ENCODE data around the gene SND1. TPM values are rescaled to one million over a fixed set of nuclear protein-coding genes. Genes with fewer than 3 reads are reported as not detected.
A peak's percentile ranks its signal among the peaks of the same experiment; 100 is the strongest.

SND1 gene
- total RNA-seq, 1 donor from 2014 or later: 125 TPM

- ATAC-seq: no peak
- intact Hi-C loops (cut with DNase I): no loop called here
These were observed 253.0 kb downstream of the SND1 start for GRCh38 chr7:127905021-127905420.

GRCh38 chr7:127905491-127906330, 253.7 kb downstream of the SND1 start:
- no peak for DNase-seq (ENCODE audit: low spot score)
- ATAC-seq: no peak
- intact Hi-C loops (cut with DNase I): no loop called here

More at GRCh38 chr7:127905021-127905420, 253.0 kb downstream of the SND1 start:
- DNase-seq (ENCODE audit: low spot score): no peak

- intact Hi-C loops (cut with DNase I): no loop called here
These were observed 255.4 kb downstream of the SND1 start for GRCh38 chr7:127907110-127908040.

DNA sequence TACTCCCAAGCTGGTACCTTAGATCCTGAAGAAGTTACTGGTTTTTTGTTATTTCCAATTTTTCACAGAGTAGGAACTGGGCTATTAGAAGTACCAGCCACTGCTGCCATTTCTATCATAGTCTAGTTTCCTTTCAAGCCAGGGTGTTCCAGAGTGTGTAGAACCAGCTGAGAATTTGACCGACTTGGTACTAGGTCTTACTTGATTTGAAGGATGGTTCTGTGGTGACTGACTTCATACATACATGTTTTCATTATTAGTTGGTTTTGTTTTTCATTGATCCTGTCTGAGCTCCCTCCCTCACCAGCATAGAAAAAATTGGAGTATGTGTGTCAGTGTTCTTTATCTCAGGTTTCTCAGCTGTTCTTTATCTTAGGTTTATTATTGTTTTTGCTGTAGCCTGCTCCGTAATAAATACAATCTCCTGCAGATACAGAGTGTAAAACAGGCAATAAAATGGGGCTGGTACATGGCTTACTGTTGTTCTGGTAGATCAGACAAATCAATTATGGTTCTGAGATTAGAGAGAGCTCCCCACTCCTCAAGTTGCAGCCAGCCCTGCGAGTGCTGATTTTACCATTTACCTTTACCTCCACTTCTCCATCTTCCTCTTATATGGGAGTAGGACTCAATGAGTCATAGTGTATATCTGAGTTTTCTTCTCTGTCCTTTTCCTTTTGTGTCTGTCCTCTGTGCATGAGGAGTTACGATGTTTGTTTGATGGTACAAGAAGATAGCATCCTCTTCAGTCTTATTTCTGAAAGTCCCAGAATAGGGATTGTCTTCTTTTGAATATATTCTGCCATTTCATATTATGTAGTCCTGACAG, 256.6 kb downstream of the SND1 start:
- intact Hi-C loops (cut with DNase I): no loop called here
- DNase-seq (ENCODE audit: low spot score) (no peak), ATAC-seq (no peak)

More at GRCh38 chr7:127907110-127908040, 255.4 kb downstream of the SND1 start:
- DNase-seq (ENCODE audit: low spot score) (no peak), ATAC-seq (no peak)

DNA sequence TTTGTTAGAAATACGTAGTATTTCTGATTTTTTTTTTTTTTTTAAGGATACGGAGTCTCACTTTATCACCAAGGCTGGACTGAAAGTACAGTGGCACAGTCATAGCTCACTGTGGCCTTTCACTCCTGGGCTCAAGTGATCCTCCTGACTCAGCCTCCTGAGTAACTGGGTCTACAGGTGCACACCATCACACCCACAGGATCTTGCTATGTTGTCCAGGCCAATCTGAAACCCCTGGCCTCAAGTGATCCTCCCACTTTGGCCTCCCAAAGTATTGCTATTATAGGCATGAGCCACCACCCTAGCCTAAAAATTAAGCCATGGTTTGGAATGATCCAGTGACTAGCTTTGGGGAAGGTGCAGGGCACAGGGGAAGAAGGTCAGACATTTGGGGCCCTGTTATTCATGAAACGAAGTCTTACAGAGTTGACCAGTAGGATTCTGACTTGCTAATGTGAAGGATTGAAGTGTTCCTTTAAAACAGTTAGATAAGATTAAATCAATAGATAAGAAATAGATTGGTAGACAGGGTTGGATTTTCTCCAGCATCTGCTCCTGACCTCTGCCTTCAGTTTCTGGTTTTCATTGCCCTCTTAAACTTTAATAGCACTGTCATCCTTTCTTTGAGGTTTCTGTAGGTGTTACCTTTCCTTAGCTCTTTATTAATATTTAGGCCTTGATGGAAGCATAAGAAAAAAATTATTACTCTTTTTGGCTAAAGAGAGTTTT, 257.6 kb downstream of the SND1 start:
- no peak for DNase-seq (ENCODE audit: low spot score)
- intact Hi-C loops (cut with DNase I): loop anchor here (5.0 kb wide), 1 partner anchor 1933 kb away; no protein-coding TSS in a partner anchor
- ATAC-seq: no peak

GRCh38 chr7:127910670-127911069, 258.7 kb downstream of the SND1 start:
- DNase-seq (ENCODE audit: low spot score) (no peak), ATAC-seq (no peak)
- intact Hi-C loops (cut with DNase I): loop anchor here (5.0 kb wide), 1 partner anchor 1932 kb away; no protein-coding TSS in a partner anchor

DNA sequence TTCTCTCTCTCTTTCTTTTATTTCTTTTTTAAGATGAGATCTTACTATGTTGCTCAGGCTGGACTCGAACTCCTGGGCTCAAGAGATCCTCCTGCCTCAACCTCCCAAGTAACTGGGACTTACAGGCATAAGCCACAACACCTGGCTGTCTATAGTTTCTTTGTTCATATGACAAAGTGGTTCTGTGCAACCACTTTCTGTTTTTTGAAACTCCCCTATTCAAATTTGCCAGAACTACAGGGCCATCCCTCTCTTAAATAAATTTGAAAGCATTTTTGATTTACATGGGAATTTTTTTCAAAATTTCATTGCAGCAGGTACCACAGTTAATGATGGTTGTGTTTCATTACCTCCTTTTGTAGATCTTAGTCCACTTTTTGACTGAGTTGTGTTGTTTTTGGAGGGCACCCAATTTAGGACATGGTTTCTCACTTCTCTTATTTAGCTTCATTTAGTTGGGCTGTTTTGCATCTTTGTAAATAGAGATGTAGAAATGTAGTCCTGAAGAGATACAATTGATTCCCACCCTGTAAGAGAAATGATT, 260.0 kb downstream of the SND1 start:
- intact Hi-C loops (cut with DNase I): loop anchor here (5.0 kb wide), 1 partner anchor 1930 kb away; no protein-coding TSS in a partner anchor

DNA sequence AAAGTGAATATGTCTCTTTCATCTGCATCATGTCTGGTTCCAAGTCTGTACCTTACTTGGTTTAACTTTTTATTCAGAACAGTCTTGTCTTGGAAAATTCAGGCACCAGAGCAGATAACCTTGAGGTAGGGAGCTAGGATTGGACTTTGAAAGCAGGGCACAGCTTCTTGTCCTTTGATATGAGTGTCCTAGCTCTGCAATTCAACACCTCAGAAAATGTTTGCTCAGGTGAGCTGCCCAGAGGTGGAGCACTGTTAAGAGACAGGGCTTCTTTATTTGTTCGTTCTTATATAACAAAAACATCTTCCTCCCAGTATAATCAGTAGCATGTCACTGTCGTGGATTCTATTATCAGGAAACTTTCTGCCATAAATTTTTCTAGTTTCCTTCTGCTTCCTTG, 260.9 kb downstream of the SND1 start:
- intact Hi-C loops (cut with DNase I): loop anchor here (5.0 kb wide), 1 partner anchor 1929 kb away; no protein-coding TSS in a partner anchor
- no peak for ATAC-seq
- DNase-seq (ENCODE audit: low spot score): no peak

More for the DNA sequence above, 260.0 kb downstream of the SND1 start:
- no peak for DNase-seq (ENCODE audit: low spot score)
- no peak for ATAC-seq

- no peak for ATAC-seq
- DNase-seq (ENCODE audit: low spot score): no peak
- intact Hi-C loops (cut with DNase I): loop anchor here (5.0 kb wide), 1 partner anchor 1929 kb away; no protein-coding TSS in a partner anchor
These were observed 261.7 kb downstream of the SND1 start for GRCh38 chr7:127913686-127914085.

- ATAC-seq (no peak), DNase-seq (ENCODE audit: low spot score) (no peak)
- intact Hi-C loops (cut with DNase I): loop anchor here (5.0 kb wide), 1 partner anchor 1928 kb away; no protein-coding TSS in a partner anchor
These were observed 262.7 kb downstream of the SND1 start for GRCh38 chr7:127914693-127915092.

GRCh38 chr7:127916735-127917134, 264.7 kb downstream of the SND1 start:
- DNase-seq (ENCODE audit: low spot score) (no peak), ATAC-seq (no peak)
- intact Hi-C loops (cut with DNase I): no loop called here

GRCh38 chr7:127918130-127918529, 266.1 kb downstream of the SND1 start:
- intact Hi-C loops (cut with DNase I): no loop called here
- ATAC-seq (no peak), DNase-seq (ENCODE audit: low spot score) (no peak)

DNA sequence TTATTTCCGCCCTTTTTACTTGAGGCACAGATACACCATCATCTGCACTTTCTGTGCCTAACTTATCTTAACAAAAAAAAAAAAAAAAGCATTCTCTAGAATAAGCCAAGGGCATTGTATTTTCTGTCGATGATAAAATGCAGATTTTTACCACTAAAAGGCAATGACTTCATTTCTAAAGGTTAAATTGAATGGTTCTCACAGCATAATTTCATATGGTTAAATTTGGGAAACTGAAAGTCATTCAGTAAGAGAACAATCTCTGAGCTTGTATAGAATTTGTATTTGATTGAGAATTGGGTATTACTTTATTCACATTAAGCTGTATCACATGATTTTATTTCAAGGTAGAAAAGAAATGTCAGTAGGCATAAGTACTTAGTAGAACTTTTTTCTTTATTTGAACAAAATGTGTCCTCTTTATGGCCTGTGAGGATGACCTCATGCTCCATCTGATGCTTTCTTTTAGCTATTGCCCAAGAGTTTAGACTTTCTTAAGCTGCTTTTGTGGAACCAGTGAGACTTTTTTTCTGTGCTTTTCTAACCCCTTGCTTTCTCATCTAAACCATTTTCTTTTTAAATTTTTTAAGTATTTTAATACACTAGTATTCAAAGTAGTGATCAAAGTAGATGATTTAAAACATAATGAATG, 268.9 kb downstream of the SND1 start:
- DNase-seq (ENCODE audit: low spot score): no peak
- peak; percentile 70 for ATAC-seq
- intact Hi-C loops (cut with DNase I): no loop called here

GRCh38 chr7:127922656-127923055, 270.7 kb downstream of the SND1 start:
- ATAC-seq (no peak), DNase-seq (ENCODE audit: low spot score) (no peak)
- intact Hi-C loops (cut with DNase I): no loop called here

DNA sequence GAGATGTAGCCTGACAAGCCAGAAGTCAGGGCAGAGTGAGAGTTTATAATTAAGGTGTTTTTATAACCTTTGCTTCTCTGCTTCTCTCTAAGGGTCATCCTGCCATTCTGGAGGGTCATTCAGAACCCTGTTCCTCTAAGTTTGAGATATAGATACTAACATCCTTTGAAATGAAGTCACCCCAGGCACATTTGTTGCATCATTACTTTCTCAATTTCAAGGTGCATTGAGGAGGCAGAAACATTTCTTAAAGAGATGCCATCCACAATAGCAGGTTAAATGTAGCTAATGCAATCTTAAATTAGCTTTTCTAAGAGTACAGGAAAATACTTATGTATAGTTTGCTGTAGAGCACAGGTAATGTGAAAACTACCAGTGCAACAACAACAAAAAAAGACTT, 272.9 kb downstream of the SND1 start:
- ATAC-seq (no peak), DNase-seq (ENCODE audit: low spot score) (no peak)
- intact Hi-C loops (cut with DNase I): no loop called here

GRCh38 chr7:127927348-127927696, 275.3 kb downstream of the SND1 start:
- DNase-seq (ENCODE audit: low spot score): no peak
- ATAC-seq: no peak
- intact Hi-C loops (cut with DNase I): no loop called here

GRCh38 chr7:127928222-127928621, 276.2 kb downstream of the SND1 start:
- DNase-seq (ENCODE audit: low spot score) (no peak), ATAC-seq (no peak)
- intact Hi-C loops (cut with DNase I): no loop called here

All from sciatic nerve (tissue), 2 donors.